HepG2 (cell line): ENCODE results near the gene LDLRAD3. TPM values are rescaled to one million over a fixed set of nuclear protein-coding genes. Genes with fewer than 3 reads are reported as not detected.

ENCODE experiments used
- ATAC-seq: fragments of 200-7000 bp; cut with Tn5 transposase; 3 replicates; pipeline ENCODE4 v1.9.1; 2020; ENCODE audit warnings: mild to moderate bottlenecking, moderate library complexity
- BruUV-seq: library from RNA; stranded (reverse); fragments of 400-500 nt; replicated peaks from 2 replicates; lab custom pipeline; 2021; lab: Mats Ljungman, UMichigan
- CTCF ChIA-PET: fragments of 300-600 bp; formaldehyde crosslinking; extraction: SDS; loops from one replicate; lab custom pipeline; 2021; ENCODE audit warnings: low total read pairs, inconsistent platforms, low intra/inter-chr PET ratio; lab: Yijun Ruan, JAX
- POLR2A ChIA-PET: fragments of 350-600 bp; sonication (Branson Sonifier 250); formaldehyde crosslinking; loops from one replicate; lab custom pipeline; 2020; ENCODE audit warnings: antibody characterized with exemption, inconsistent platforms; lab: Yijun Ruan, JAX
- DNase-seq: peaks from one replicate; pipeline ENCODE4 v3.0.0-alpha.2; 2015; ENCODE audit warnings: low spot score
- FAIRE-seq: peaks from 3 replicates; lab custom pipeline; 2011; peaks lifted over from hg19 to GRCh38; lab: Jason Lieb, UNC
- H2AFZ ChIP-seq: one replicate; pipeline ENCODE4 v1.6.1; 2011; ENCODE audit warnings: low read length, inconsistent platforms
- H3K27ac ChIP-seq: fragments of 300-600 bp; 3 replicates; pipeline ENCODE4 v1.8.0; 2011; ENCODE audit warnings: mixed run types, mild to moderate bottlenecking, mixed read lengths, low read length, inconsistent platforms; ENCODE audit not compliant: insufficient read depth; ENCODE audit errors: extremely low read length
- H3K27me3 ChIP-seq, 2 experiments: fragments of 200-600 bp in 1 of 2; 2 replicates in 1 of 2; 3 replicates in 1 of 2; pipeline versions ENCODE4 v1.6.0 to v1.8.0; 2011; ENCODE audit warnings: low read length in 2 of 2, mild to moderate bottlenecking in 2 of 2, moderate library complexity in 2 of 2, inconsistent platforms in 1 of 2; ENCODE audit not compliant: insufficient read depth in 2 of 2, control insufficient read depth in 1 of 2
- H3K36me3 ChIP-seq, 2 experiments: fragments of 200-600 bp in 1 of 2; replicated peaks in 1 of 2; 2 replicates in 1 of 2; 3 replicates in 1 of 2; pipeline versions ENCODE4 v1.5.1 to v1.8.0; 2011; ENCODE audit warnings: low read length in 2 of 2, inconsistent platforms in 1 of 2; ENCODE audit not compliant: insufficient read depth in 2 of 2, control insufficient read depth in 1 of 2
- H3K4me1 ChIP-seq: 2 replicates; pipeline ENCODE4 v1.5.1; 2012; ENCODE audit warnings: low read length, inconsistent platforms; ENCODE audit not compliant: insufficient read depth
- H3K4me2 ChIP-seq: 2 replicates; pipeline ENCODE4 v1.6.0; 2011; ENCODE audit warnings: low read depth, low read length, inconsistent platforms
- H3K4me3 ChIP-seq, 3 experiments: fragments of 200-600 bp in 1 of 3; sonication (generic), shearing (Covaris generic) in 1 of 3; replicated peaks in 1 of 3; 2 replicates each; pipeline ENCODE4 v1.5.1; 2011 to 2016; ENCODE audit warnings: low read length in 3 of 3, inconsistent platforms in 2 of 3, low read depth in 2 of 3, mild to moderate bottlenecking in 2 of 3, control low read depth in 1 of 3, mixed read lengths in 1 of 3; ENCODE audit not compliant: insufficient read depth in 1 of 3
- H3K79me2 ChIP-seq: one replicate; pipeline ENCODE4 v1.6.1; 2011; ENCODE audit warnings: low read length, inconsistent platforms; ENCODE audit not compliant: insufficient read depth
- H3K9ac ChIP-seq: 2 replicates; pipeline ENCODE4 v1.6.0; 2011; ENCODE audit warnings: mild to moderate bottlenecking, low read depth, low read length, inconsistent platforms; ENCODE audit not compliant: insufficient read depth
- H3K9me3 ChIP-seq: 2 replicates; pipeline ENCODE4 v1.5.1; 2012; ENCODE audit warnings: mild to moderate bottlenecking, low read length
- H4K20me1 ChIP-seq: 2 replicates; pipeline ENCODE4 v1.6.0; 2011; ENCODE audit warnings: inconsistent platforms, mild to moderate bottlenecking, low read length, moderate library complexity; ENCODE audit not compliant: insufficient read depth
- HCFC1 ChIP-seq: fragments of 150-350 bp; IDR thresholded peaks from 2 replicates; pipeline ENCODE4 v1.6.1; 2014; ENCODE audit warnings: low read depth, low read length
- KLF12 ChIP-seq: sonication (generic); formaldehyde crosslinking; IDR thresholded peaks from 2 replicates; pipeline ENCODE4 v1.4.0; 2020; ENCODE audit warnings: missing genetic modification reagents, borderline replicate concordance
- PHF20 ChIP-seq: sonication (generic); formaldehyde crosslinking; IDR thresholded peaks from 2 replicates; pipeline ENCODE4 v1.5.0; 2020; ENCODE audit warnings: mild to moderate bottlenecking, missing genetic modification reagents
- SRSF4 ChIP-seq: fragments of 200-400 bp; formaldehyde crosslinking; IDR thresholded peaks from one replicate; pipeline ENCODE4 v1.6.1; 2018; ENCODE audit warnings: mild to moderate bottlenecking, low read depth, low read length, moderate library complexity; ENCODE audit not compliant: poor library complexity, severe bottlenecking
- ZNF124 ChIP-seq: sonication (generic); formaldehyde crosslinking; IDR thresholded peaks from 2 replicates; pipeline ENCODE4 v1.4.0; 2020; ENCODE audit warnings: missing genetic modification reagents
- ZNF296 ChIP-seq: sonication (generic); formaldehyde crosslinking; conservative IDR thresholded peaks from 2 replicates; pipeline ENCODE4 v1.5.0; 2020; ENCODE audit warnings: mild to moderate bottlenecking, missing genetic modification reagents
- ZNF550 ChIP-seq: sonication (generic); formaldehyde crosslinking; IDR thresholded peaks from 2 replicates; pipeline ENCODE4 v1.4.0; 2020; ENCODE audit warnings: mild to moderate bottlenecking, missing genetic modification reagents, borderline replicate concordance
- WGBS: methylation state at CpG from one replicate; pipeline ENCODE4 v1.1.6; 2017; ENCODE audit warnings: low lambda C conversion rate; 5-methylcytosine and 5-hydroxymethylcytosine counted together
- in situ Hi-C: cut with HindIII; loops from 2 replicates; pipeline ENCODE4 v1.10.0; 2017; ENCODE audit warnings: low pct_unique_long_range_greater_than_20kb; ENCODE audit not compliant: extremely low pct_ligation_motif_present
- intact Hi-C: fragments of 100-400 bp; cut with micrococcal nuclease; formaldehyde crosslinking; loops from one replicate; pipeline ENCODE4 v1.10.0; 2022; ENCODE audit not compliant: unreplicated experiment
- polyA plus RNA-seq, 8 experiments: library from polyadenylated mRNA; depleted of rRNA in 3 of 8; stranded (reverse) in 7 of 8; unstranded in 1 of 8; fragments of >200 nt; fragmentation: Illumina TruSeq in 4 of 8; extraction: Trizol in 4 of 8; gene quantifications; 2 replicates each; pipeline versions ENCODE4 v1.2.1 to v1.2.3, GENCODE V29; 2011 to 2016; ENCODE audit warnings: low read depth in 4 of 8, missing spikeins in 1 of 8, mixed read lengths in 1 of 8; ENCODE audit not compliant: insufficient read depth in 1 of 8
- total RNA-seq, 5 experiments: library from RNA; depleted of rRNA; stranded (reverse); fragments of >200 nt; fragmentation: Illumina TruSeq; extraction: Trizol; gene quantifications; 2 replicates each; pipeline ENCODE4 v1.2.3, GENCODE V29; 2016; ENCODE audit warnings: low read depth in 1 of 5
- TF ChIP-seq, protein P1 (sequence below): sonication (generic); formaldehyde crosslinking; IDR thresholded peaks from 2 replicates; pipeline ENCODE4 v1.5.0; 2020; ENCODE audit warnings: missing genetic modification reagents
- TF ChIP-seq, protein P2 (sequence below): sonication (generic); formaldehyde crosslinking; IDR thresholded peaks from 2 replicates; pipeline ENCODE4 v1.8.0; 2022; ENCODE audit warnings: mild to moderate bottlenecking, missing genetic modification reagents, borderline replicate concordance

LDLRAD3 gene
- total and polyA plus RNA-seq, 2 of the 13 experiments (the other 11 are each of a cell fraction or from before 2014, with no cell fraction given) = 0.50 to 0.60 TPM

DNA sequence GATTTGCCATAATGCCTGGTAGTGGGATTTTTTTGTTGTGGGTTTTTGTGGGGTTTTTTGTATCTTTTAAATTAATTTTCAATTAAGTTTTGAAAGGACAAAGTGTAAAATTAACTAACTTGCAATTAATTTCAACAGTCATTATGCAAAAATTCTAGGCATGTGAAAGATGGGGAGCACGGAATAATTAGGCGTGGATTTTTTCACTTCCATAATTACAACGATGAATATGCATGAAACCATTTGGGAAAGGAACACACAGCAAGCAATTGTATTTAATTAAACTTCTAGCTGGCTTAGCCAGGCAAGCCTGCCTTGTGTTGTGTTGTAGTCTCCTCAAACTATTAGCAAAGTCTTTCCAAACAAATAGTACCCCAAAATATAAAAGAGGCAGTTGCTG, 257.5 kb downstream of the LDLRAD3 start:
- TF ChIP-seq HCFC1 = no peak
- no peak for TF ChIP-seq KLF12 (CRISPR knock-in tag)
- no peak for TF ChIP-seq ZNF124 (CRISPR knock-in tag)
- TF ChIP-seq SRSF4 = no peak
- TF ChIP-seq, protein P1, sequence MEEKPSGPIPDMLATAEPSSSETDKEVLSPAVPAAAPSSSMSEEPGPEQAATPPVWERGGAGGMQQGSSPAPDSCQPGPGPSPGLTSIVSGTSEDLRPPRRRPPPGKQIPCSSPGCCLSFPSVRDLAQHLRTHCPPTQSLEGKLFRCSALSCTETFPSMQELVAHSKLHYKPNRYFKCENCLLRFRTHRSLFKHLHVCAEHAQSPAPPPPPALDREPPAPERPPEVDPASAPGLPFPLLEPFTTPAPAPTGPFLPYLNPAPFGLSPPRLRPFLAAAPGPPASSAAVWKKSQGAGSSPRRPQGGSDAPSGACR = no peak
- POLR2A ChIA-PET = no interaction called here

DNA sequence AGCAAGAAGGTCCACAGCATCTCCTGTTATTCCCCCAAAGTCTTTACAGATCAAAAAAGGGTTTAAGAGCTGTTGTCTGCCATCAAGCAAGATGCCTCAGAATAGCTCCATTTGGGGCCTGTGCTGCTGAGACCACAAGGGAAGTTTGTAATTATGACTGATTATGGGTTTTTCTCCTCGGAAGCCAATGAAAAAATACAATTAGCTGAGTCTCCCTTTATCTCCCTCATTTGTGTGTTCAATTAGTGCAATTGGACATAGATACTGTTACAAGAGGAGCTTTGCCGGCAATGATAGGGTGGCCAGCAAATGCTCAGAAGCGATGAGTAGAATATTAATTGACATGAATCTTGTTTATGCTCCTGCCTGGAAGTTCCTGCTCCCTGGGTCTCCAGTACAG, 261.7 kb downstream of the LDLRAD3 start:
- Histone ChIP-seq H2AFZ (no peak overlapping the region), H3K79me2 (no peaks in the 10 kb centered on the region), H3K9me3 (no peaks in the 10 kb centered on the region), H3K27ac (no peak overlapping the region), H4K20me1 (no peaks in the 10 kb centered on the region), H3K27me3 (peaks cover 2 to 6% of the 10 kb centered on the region in 2 experiments; a peak in 1 of 5 replicates), H3K4me1 (no peaks in the 10 kb centered on the region), H3K4me3 (no peak overlapping the region), H3K9ac (no peak overlapping the region), H3K36me3 (no peaks in the 10 kb centered on the region), H3K4me2 (no peak overlapping the region)
- no TSS peak for BruUV-seq
- CTCF ChIA-PET = no interaction called here
- TF ChIP-seq PHF20 (CRISPR knock-in tag) (no peak), ZNF296 (CRISPR knock-in tag) (no peak), ZNF550 (CRISPR knock-in tag) (no peak)
- TF ChIP-seq, protein P2, sequence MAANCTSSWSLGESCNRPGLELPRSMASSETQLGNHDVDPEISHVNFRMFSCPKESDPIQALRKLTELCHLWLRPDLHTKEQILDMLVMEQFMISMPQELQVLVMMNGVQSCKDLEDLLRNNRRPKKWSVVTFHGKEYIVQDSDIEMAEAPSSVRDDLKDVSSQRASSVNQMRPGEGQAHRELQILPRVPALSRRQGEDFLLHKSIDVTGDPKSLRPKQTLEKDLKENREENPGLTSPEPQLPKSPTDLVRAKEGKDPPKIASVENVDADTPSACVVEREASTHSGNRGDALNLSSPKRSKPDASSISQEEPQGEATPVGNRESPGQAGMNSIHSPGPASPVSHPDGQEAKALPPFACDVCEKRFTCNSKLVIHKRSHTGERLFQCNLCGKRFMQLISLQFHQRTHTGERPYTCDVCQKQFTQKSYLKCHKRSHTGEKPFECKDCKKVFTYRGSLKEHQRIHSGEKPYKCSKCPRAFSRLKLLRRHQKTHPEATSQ (CRISPR knock-in tag) = no peak
- WGBS = 48% methylated on average over 3 of the region's 3 CpGs
- ATAC-seq (no peak), FAIRE-seq (no peak), DNase-seq (no peak)
- POLR2A ChIA-PET = no interaction called here
- intact Hi-C loops (no loop called here), in situ Hi-C loops (no loop called here)

More for the DNA sequence above, 257.5 kb downstream of the LDLRAD3 start:
- no peak overlapping the region for H3K4me2 ChIP-seq
- ATAC-seq (no peak), FAIRE-seq (no peak), DNase-seq (no peak)
- CTCF ChIA-PET = no interaction called here
- WGBS = 22% methylated on average over 3 of the region's 3 CpGs
- no peaks in the 10 kb centered on the region for H3K9me3 ChIP-seq
- H4K20me1 ChIP-seq = no peaks in the 10 kb centered on the region
- H3K4me3 ChIP-seq = no peak overlapping the region
- no peak overlapping the region for H3K27ac ChIP-seq
- no peaks in the 10 kb centered on the region for H3K36me3 ChIP-seq
- no peaks in the 10 kb centered on the region for H3K79me2 ChIP-seq
- H3K9ac ChIP-seq = no peak overlapping the region
- no TSS peak for BruUV-seq
- no peak overlapping the region for H2AFZ ChIP-seq
- H3K4me1 ChIP-seq = no peaks in the 10 kb centered on the region
- H3K27me3 ChIP-seq = peaks cover 0 to 5% of the 10 kb centered on the region in 2 experiments; a peak in 1 of 5 replicates
- in situ Hi-C loops = no loop called here
- intact Hi-C loops = no loop called here
